ENCODE data around the gene PCDHA13. TPM values are rescaled to one million over a fixed set of nuclear protein-coding genes. Genes with fewer than 3 reads are reported as not detected.

The PCDHA13 gene
- polyA plus RNA-seq, 6 donors from 2014 or later: not detected

- no peak for DNase-seq
- Mint-ChIP-seq H3K27me3 (peaks cover 31 to 44% (median 33%) of the 10 kb centered on the region in 3 donors), H3K4me1 (no peaks in the 10 kb centered on the region), H3K9me3 (peaks cover 9 to 53% (median 36%) of the 10 kb centered on the region in 7 donors), H3K36me3 (peaks cover 12 to 14% of the 10 kb centered on the region in 2 donors), H3K27ac (no peak overlapping the region), H3K4me3 (no peak overlapping the region)
- no peak for ATAC-seq (ENCODE audit: low read depth in 2 of 2)
These were observed 621 bp downstream of the PCDHA13 start for GRCh38 chr5:140882591-140882899.

DNA sequence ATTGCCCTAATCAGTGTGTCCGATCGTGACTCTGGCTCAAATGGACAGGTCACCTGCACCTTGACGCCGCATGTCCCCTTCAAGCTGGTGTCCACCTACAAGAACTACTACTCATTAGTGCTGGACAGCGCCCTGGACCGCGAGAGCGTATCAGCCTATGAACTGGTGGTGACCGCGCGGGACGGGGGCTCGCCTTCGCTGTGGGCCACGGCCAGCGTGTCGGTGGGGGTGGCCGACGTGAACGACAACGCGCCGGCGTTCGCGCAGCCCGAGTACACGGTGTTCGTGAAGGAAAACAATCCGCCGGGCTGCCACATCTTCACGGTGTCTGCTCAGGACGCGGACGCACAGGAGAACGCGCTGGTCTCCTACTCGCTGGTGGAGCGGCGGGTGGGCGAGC lies 1.4 kb downstream of the PCDHA13 start:
- Mint-ChIP-seq H3K36me3 (peaks cover 12 to 14% of the 10 kb centered on the region in 2 donors), H3K27ac (no peak overlapping the region), H3K9me3 (peaks cover 9 to 47% (median 36%) of the 10 kb centered on the region in 7 donors), H3K4me1 (no peaks in the 10 kb centered on the region), H3K27me3 (peaks cover 31 to 45% (median 34%) of the 10 kb centered on the region in 3 donors), H3K4me3 (no peak overlapping the region)
- ATAC-seq (ENCODE audit: low read depth in 2 of 2) (no peak), DNase-seq (no peak)

DNA sequence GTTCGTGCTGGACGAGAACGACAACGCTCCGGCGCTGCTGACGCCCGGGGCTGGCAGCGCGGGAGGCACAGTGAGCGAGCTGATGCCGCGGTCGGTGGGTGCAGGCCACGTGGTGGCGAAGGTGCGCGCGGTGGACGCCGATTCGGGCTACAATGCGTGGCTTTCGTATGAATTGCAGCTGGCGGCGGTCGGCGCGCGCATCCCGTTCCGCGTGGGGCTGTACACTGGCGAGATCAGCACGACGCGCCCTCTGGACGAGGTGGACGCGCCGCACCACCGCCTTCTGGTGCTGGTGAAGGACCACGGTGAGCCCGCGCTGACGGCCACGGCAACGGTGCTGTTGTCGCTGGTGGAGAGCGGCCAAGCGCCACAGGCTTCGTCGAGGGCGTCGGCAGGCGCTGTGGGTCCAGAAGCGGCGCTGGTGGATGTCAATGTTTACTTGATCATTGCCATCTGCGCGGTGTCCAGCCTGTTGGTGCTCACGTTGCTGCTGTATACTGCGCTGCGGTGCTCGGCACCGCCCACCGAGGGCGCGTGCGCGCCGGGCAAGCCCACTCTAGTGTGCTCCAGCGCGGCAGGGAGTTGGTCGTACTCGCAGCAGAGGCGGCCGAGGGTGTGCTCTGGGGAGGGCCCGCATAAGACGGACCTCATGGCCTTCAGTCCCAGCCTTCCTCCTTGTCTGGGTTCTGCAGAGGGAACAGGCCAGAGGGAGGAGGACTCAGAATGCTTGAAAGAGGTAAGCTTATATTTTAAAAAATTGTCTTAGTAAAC lies 2.2 kb downstream of the PCDHA13 start:
- H3K36me3 Mint-ChIP-seq: peaks cover 12 to 14% of the 10 kb centered on the region in 2 donors
- DNase-seq (no peak), ATAC-seq (ENCODE audit: low read depth in 2 of 2) (no peak)
- no peak overlapping the region for H3K27ac Mint-ChIP-seq
- H3K4me3 Mint-ChIP-seq: no peak overlapping the region
- H3K4me1 Mint-ChIP-seq: no peaks in the 10 kb centered on the region
- peaks cover 25 to 40% (median 29%) of the 10 kb centered on the region in 3 donors for H3K27me3 Mint-ChIP-seq
- peaks cover 5 to 47% (median 36%) of the 10 kb centered on the region in 7 donors for H3K9me3 Mint-ChIP-seq

GRCh38 chr5:140916325-140916724 lies 34.4 kb downstream of the PCDHA13 start:
- Mint-ChIP-seq H3K9me3 (peaks cover 10 to 37% (median 15%) of the 10 kb centered on the region in 7 donors), H3K4me1 (no peaks in the 10 kb centered on the region), H3K36me3 (no peaks in the 10 kb centered on the region), H3K27me3 (peaks cover 0 to 6% (median 0%) of the 10 kb centered on the region in 3 donors), H3K27ac (no peak overlapping the region), H3K4me3 (no peak overlapping the region)
- ATAC-seq (ENCODE audit: low read depth in 2 of 2) (no peak), DNase-seq (no peak)

DNA sequence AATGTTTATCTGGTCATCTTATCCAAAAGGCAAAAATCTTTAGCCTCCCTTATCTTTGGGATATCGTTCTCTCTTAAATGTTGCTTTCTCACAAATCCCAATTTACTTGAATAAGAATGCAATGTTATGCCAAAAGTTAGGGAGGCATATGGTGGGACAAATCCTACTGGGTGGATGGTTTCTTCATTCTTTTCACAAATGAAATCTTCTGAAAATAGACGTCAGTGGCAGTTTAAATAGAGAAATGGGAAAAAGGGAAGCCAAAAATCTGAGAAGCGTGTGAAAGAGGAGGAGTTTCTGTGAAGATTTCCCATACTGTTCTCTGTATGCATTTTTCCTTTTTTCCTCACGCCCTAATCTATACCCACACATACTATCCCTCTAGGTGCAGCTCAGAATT lies 41.7 kb downstream of the PCDHA13 start:
- peaks cover 0 to 14% (median 0%) of the 10 kb centered on the region in 3 donors for H3K4me1 Mint-ChIP-seq
- H3K27me3 Mint-ChIP-seq: peaks cover 27 to 56% (median 37%) of the 10 kb centered on the region in 3 donors
- peaks cover 0 to 22% (median 8%) of the 10 kb centered on the region in 7 donors for H3K9me3 Mint-ChIP-seq
- no peak for DNase-seq
- ATAC-seq (ENCODE audit: low read depth in 2 of 2): no peak
- no peak overlapping the region for H3K4me3 Mint-ChIP-seq
- no peaks in the 10 kb centered on the region for H3K36me3 Mint-ChIP-seq
- H3K27ac Mint-ChIP-seq: no peak overlapping the region

- Mint-ChIP-seq H3K36me3 (no peaks in the 10 kb centered on the region), H3K4me1 (peaks cover 0 to 14% (median 0%) of the 10 kb centered on the region in 3 donors), H3K4me3 (peak within 1 kb of the TSS; percentile 18 to 85 (median 67)), H3K27ac (peak within 1 kb of the TSS in 1 of 6 donors; percentile 24), H3K9me3 (peaks cover 0 to 30% (median 10%) of the 10 kb centered on the region in 7 donors), H3K27me3 (peaks cover 27 to 61% (median 46%) of the 10 kb centered on the region in 3 donors)
- DNase-seq: no peak
- no peak for ATAC-seq (ENCODE audit: low read depth in 2 of 2)
These were observed 44.0 kb downstream of the PCDHA13 start, which contains the start of gene PCDHAC1 for GRCh38 chr5:140925806-140926442. TSS of gene PCDHAC1 (plus strand) at chr5:140926299. CDS start at chr5:140926893, 594 bp downstream.

- ATAC-seq (ENCODE audit: low read depth in 2 of 2) (no peak), DNase-seq (no peak)
- Mint-ChIP-seq H3K4me3 (peak overlapping the region; percentile 18 to 85 (median 67)), H3K27me3 (peaks cover 27 to 61% (median 46%) of the 10 kb centered on the region in 3 donors), H3K9me3 (peaks cover 0 to 30% (median 10%) of the 10 kb centered on the region in 7 donors), H3K27ac (peak overlapping the region in 1 of 6 donors; percentile 24), H3K36me3 (no peaks in the 10 kb centered on the region), H3K4me1 (peaks cover 0 to 14% (median 0%) of the 10 kb centered on the region in 3 donors)
These were observed 44.7 kb downstream of the PCDHA13 start for GRCh38 chr5:140926443-140927227.

DNA sequence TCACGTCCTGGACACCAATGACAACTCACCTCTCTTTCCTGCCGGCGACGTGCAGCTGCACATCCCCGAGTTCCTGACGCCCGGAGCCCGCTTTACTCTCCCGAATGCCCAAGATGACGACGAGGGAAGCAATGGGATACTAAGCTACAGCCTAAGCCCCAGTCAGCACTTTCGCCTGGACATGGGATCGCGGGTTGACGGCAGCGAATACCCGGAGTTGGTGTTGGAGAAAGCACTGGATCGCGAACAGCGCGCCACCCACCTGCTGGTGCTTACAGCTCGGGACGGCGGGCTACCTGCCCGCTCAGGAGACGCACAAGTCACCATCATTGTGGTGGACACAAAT lies 45.3 kb downstream of the PCDHA13 start:
- H3K27ac Mint-ChIP-seq: no peak overlapping the region
- DNase-seq: no peak
- H3K9me3 Mint-ChIP-seq: peaks cover 0 to 30% (median 10%) of the 10 kb centered on the region in 7 donors
- peaks cover 0 to 14% (median 0%) of the 10 kb centered on the region in 3 donors for H3K4me1 Mint-ChIP-seq
- peak overlapping the region in 5 of 8 donors; percentile 33 to 85 (median 77) for H3K4me3 Mint-ChIP-seq
- H3K36me3 Mint-ChIP-seq: no peaks in the 10 kb centered on the region
- H3K27me3 Mint-ChIP-seq: peaks cover 27 to 58% (median 46%) of the 10 kb centered on the region in 3 donors
- no peak for ATAC-seq (ENCODE audit: low read depth in 2 of 2)

Other genes with a start within 250 kb of the PCDHA13 start
- 10 to 100 TPM in 1 of 6 donors, 1 to 10 TPM in 5; 1.5 to 10.2 (median 2.8) TPM for gene CD14, start 248.9 kb upstream of the PCDHA13 start, polyA plus RNA-seq (ENCODE audit: low read depth in 6 of 6)
- gene TMCO6, start 242.7 kb upstream of the PCDHA13 start, polyA plus RNA-seq (ENCODE audit: low read depth in 6 of 6): 10 to 100 TPM in 4 of 6 donors, 1 to 10 TPM in 2; 7.6 to 13.0 (median 11.4) TPM
- 100 to 1,000 TPM in 5 of 6 donors, 10 to 100 TPM in 1; 94.5 to 167 (median 152) TPM for gene NDUFA2, start 234.5 kb upstream of the PCDHA13 start, polyA plus RNA-seq (ENCODE audit: low read depth in 6 of 6)
- 100 to 1,000 TPM in 5 of 6 donors, 10 to 100 TPM in 1; 83.8 to 170 (median 140) TPM for gene IK, start 234.3 kb upstream of the PCDHA13 start, polyA plus RNA-seq (ENCODE audit: low read depth in 6 of 6)
- 10 to 100 TPM in 4 of 6 donors, 1 to 10 TPM in 2; 5.7 to 15.1 (median 10.3) TPM for gene WDR55, start 217.2 kb upstream of the PCDHA13 start, polyA plus RNA-seq (ENCODE audit: low read depth in 6 of 6)
- under 1 TPM in 1 of 6 donors, not detected in 5; 0.21 TPM for gene DND1, start 208.5 kb upstream of the PCDHA13 start, polyA plus RNA-seq (ENCODE audit: low read depth in 6 of 6)
- 10 to 100 TPM; 37.6 to 73.5 (median 40.3) TPM for gene HARS1, start 190.8 kb upstream of the PCDHA13 start, polyA plus RNA-seq (ENCODE audit: low read depth in 6 of 6)
- gene HARS2, start 190.7 kb upstream of the PCDHA13 start, polyA plus RNA-seq (ENCODE audit: low read depth in 6 of 6): 10 to 100 TPM; 12.2 to 26.2 (median 18.7) TPM
- 10 to 100 TPM; 68.6 to 85.8 (median 76.7) TPM for gene ZMAT2, start 181.7 kb upstream of the PCDHA13 start, polyA plus RNA-seq (ENCODE audit: low read depth in 6 of 6)
- not detected for gene PCDHA1, start 96.0 kb upstream of the PCDHA13 start, polyA plus RNA-seq (ENCODE audit: low read depth in 6 of 6)
- gene PCDHA2, start 87.3 kb upstream of the PCDHA13 start, polyA plus RNA-seq (ENCODE audit: low read depth in 6 of 6): not detected
- not detected for gene PCDHA3, start 81.1 kb upstream of the PCDHA13 start, polyA plus RNA-seq (ENCODE audit: low read depth in 6 of 6)
- not detected for gene PCDHA4, start 75.1 kb upstream of the PCDHA13 start, polyA plus RNA-seq (ENCODE audit: low read depth in 6 of 6)
- not detected for gene PCDHA5, start 60.5 kb upstream of the PCDHA13 start, polyA plus RNA-seq (ENCODE audit: low read depth in 6 of 6)
- gene PCDHA6, start 54.2 kb upstream of the PCDHA13 start, polyA plus RNA-seq (ENCODE audit: low read depth in 6 of 6): not detected
- not detected for gene PCDHA7, start 47.9 kb upstream of the PCDHA13 start, polyA plus RNA-seq (ENCODE audit: low read depth in 6 of 6)
- gene PCDHA8, start 40.9 kb upstream of the PCDHA13 start, polyA plus RNA-seq (ENCODE audit: low read depth in 6 of 6): not detected
- gene PCDHA9, start 33.7 kb upstream of the PCDHA13 start, polyA plus RNA-seq (ENCODE audit: low read depth in 6 of 6): not detected
- not detected for gene PCDHA10, start 26.2 kb upstream of the PCDHA13 start, polyA plus RNA-seq (ENCODE audit: low read depth in 6 of 6)
- gene PCDHA11, start 13.2 kb upstream of the PCDHA13 start, polyA plus RNA-seq (ENCODE audit: low read depth in 6 of 6): not detected
- not detected for gene PCDHA12, start 6.8 kb upstream of the PCDHA13 start, polyA plus RNA-seq (ENCODE audit: low read depth in 6 of 6)
- gene PCDHAC1, start 44.2 kb downstream of the PCDHA13 start, polyA plus RNA-seq (ENCODE audit: low read depth in 6 of 6): not detected
- gene PCDHAC2, start 84.4 kb downstream of the PCDHA13 start, polyA plus RNA-seq (ENCODE audit: low read depth in 6 of 6): not detected
- not detected for gene PCDHB1, start 169.2 kb downstream of the PCDHA13 start, polyA plus RNA-seq (ENCODE audit: low read depth in 6 of 6)
- under 1 TPM in 1 of 6 donors, not detected in 5; 0.13 TPM for gene PCDHB2, start 212.5 kb downstream of the PCDHA13 start, polyA plus RNA-seq (ENCODE audit: low read depth in 6 of 6)
- gene PCDHB3, start 218.3 kb downstream of the PCDHA13 start, polyA plus RNA-seq (ENCODE audit: low read depth in 6 of 6): not detected
- not detected for gene PCDHB4, start 239.7 kb downstream of the PCDHA13 start, polyA plus RNA-seq (ENCODE audit: low read depth in 6 of 6)